Stimulated activated CD4-positive, alpha-beta T cell treated with anti-CD3 and anti-CD28 coated beads, Interleukin-1b, Interleukin-23, amount 100 ng/mL, for 4 hours (primary cell): ENCODE measurements around the gene MDM2.

ENCODE experiments used
- DNase-seq, 2 donors: peaks; one replicate each; pipeline ENCODE4 v3.0.0-alpha.2; 2020; ENCODE audit warnings: low read depth in 2 of 2

Gene MDM2

DNA sequence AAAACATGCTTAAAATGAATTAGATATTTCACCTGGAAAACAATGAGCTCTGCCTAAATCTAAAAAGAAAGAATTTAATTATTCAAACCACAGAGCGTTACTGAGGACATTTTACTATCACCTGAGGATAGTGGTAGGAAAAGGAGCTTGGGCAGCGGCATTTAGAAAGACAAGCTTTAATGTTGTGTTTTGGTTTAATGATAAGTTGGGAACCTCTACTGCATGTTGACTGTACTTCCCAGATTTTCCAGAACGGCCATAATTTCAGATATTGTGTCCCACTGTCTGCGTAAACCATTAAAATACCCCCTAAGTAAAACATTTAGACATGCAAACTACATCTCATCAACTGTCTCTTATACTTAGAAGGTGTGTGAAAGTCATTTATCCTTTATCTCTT, 69.6 kb downstream of the MDM2 start:
- no peak for DNase-seq

GRCh38 chr12:68878283-68878682, 70.3 kb downstream of the MDM2 start:
- DNase-seq: no peak

DNA sequence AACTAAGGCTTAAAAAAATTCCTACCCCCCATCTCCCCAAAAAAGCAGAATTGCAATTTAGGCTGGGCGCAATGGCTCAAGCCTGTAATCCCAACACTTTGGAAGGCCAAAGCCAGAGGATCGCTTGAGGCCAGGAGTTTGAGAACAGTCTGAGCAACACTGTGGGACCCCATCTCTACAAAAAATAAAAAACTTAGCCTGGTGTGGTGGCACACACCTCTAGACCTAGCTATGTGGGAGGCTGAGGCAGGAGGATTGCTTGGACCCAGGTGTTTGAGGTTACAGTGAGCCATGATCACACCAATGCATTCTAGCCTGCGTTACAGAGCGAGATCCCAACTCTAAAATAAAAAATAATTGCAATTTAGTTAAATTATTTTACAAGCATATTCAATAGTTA, 70.9 kb downstream of the MDM2 start:
- DNase-seq: no peak

GRCh38 chr12:68880660-68881325, 72.8 kb downstream of the MDM2 start:
- no peak for DNase-seq

- DNase-seq: no peak
These were observed 74.4 kb downstream of the MDM2 start for GRCh38 chr12:68882251-68882964.

DNA sequence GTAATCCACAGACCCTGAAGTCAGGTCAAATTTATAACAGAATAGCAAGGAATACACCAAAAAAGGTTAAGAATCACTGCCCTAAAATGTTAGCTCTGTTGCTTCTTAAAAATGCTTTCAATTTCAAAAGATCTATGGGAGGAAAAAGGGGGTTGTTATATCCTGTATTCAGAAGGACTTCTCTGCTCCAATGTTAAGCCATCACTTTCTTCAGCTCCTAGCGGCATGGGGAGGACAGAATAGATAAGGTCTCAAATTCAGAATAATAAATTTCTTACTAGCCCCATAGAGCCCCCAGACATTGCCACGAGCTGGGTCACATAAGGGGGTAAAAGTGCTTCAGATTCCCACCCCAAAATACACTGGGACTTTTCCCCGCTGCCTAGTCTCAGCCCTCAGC, 75.2 kb downstream of the MDM2 start:
- no peak for DNase-seq

GRCh38 chr12:68884251-68884650, 76.3 kb downstream of the MDM2 start:
- DNase-seq: no peak

DNA sequence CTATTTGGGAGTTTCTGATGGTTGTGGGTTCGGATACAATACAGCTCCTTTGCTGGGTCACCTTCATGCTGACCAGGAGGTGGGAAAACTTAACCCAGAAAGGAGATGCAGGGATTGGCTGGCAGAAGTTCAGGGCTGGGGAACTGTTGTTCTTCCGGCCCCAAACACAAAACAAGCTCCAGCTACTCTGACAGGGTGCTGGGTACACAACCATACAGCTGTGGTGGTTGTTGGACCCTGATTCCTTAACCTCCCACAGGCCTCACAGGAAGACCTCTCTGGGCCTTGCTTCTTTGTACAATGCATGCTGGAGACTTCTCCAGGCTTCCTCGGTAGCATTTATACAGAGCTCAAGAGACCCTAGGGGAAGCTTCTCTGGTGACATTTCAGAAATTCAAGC, 77.4 kb downstream of the MDM2 start:
- no peak for DNase-seq

DNA sequence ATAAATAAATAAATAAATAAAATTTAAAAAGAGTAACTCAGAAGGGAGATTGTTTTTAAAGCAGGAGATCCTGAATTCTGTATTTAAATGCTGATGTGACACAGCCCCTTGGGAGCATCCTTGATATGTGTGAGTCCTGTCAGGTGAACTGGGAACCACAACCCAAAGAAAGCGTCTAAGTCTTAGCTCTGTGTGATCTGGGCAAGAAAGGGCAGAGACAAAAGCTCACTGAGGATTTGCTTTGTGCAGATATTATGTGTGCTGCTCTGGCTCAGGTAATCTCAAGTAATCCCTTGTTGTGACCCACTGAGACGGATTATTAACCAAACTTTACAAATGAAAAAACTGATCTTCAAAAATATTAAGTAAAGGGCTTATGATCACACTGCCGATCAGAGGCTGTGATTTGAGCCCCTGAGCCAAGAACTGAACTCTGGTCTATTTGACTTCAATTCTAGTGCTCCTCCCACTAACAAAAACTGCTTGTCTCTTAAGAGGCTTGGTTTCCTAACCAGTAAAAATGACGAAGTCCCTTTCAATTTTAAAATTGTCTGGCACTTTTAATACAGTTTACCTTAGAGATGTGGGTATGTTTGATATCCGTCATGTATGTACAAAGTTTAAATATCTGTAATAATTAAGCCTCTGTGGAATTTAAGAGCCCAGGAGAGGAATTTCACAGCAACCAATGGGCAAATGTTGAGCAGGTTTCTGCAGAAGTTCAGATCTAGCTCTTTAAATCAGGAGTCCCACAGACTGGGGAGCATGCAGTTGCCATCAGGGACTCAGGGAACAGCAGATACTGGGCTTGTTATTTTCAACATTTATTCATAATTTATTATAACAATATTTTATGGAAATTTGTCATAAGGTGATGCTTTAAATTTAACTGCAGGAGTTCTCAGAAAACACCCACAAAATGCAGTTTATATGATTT, 78.9 kb downstream of the MDM2 start:
- no peak for DNase-seq

DNA sequence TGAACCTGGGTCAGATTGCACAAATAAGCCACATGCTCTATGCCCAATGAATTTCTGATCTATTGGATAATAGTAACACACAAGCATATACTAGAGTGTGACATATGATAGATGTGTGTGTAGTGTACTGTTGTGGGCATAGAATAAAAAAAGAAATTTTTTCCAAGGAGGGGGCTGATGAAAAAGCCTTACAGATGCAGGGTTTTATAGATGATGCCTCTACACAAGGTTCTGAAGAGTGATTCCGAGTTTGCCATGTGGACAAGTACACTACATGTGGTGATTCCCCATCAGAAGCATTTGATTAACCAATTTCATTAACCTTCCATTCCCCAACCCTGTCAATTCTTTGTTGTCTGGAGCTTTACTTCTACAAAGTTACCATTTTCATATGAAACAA, 79.7 kb downstream of the MDM2 start:
- DNase-seq: no peak

DNA sequence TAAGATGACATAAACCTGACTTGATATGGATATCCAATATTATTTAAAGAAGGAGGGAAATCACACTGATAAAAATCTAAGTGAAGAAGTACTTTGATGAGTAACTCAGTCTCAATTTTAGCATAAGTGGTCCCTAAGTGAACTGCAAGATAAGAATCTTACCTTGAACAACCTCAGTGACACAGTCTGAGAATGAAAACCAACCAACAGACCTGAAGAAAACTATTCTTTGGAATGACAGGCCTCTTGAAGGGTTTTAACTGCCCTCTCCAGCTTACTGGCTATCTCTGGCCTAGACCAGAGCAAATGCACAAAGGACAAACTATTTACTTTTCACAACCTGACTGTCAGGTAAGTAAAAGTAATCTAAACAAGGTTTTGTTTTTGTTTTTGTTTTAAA, 80.3 kb downstream of the MDM2 start:
- DNase-seq: no peak

- DNase-seq: no peak
These were observed 82.7 kb downstream of the MDM2 start for GRCh38 chr12:68890701-68891113.

- no peak for DNase-seq
These were observed 83.2 kb downstream of the MDM2 start for GRCh38 chr12:68891141-68891540.

DNA sequence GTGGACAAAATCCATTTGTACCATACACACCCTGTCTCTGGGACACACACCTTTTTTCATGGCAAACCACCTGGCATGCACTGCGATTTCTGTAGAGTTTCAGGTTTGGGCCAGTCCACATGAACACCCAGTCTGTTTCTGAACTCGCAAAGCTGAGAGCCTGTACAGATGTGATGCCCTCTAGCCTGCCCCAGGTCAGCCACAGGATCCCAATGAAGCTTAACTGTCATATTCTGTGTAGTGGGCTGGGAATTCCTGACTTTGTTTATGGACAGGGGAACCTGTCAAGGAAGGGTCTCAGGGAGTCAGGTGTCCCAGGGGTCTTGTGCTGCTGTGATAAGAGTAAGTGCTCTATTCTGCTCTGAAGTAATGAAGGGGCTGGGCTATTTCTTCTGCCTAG, 85.2 kb downstream of the MDM2 start:
- no peak for DNase-seq

GRCh38 chr12:68893741-68894140, 85.8 kb downstream of the MDM2 start:
- no peak for DNase-seq

GRCh38 chr12:68894276-68894855, 86.4 kb downstream of the MDM2 start:
- no peak for DNase-seq

DNA sequence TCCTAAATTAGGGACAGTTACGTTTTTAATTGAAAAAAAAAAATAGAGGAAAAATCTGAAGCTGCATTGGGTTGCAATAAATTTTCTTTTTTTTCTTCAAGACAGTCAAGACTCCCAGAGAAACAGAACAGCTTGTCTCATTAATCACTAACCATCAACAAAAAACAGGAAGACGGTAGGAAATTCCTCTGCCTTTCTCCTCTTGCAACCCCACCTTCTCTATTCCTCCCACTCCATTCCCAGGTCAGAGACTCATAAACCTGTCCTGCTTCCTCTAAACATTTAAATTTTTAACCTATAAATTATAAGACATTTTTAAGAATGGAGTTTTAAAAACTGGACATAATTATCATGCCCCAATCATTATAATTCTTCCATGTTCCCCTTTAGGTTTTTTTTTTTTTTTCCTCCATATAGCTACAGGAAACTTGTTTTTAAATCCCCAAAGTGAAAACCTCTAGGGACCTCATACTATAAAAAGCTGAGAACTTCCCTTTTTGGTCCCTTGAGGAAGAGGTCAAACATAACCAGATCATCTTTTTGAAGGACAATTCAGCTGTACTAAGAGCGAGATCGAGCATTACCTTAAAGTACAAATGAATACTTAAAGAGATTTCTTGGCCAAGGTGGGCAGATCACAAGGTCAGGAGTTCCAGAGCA, 89.0 kb downstream of the MDM2 start:
- DNase-seq: no peak

DNA sequence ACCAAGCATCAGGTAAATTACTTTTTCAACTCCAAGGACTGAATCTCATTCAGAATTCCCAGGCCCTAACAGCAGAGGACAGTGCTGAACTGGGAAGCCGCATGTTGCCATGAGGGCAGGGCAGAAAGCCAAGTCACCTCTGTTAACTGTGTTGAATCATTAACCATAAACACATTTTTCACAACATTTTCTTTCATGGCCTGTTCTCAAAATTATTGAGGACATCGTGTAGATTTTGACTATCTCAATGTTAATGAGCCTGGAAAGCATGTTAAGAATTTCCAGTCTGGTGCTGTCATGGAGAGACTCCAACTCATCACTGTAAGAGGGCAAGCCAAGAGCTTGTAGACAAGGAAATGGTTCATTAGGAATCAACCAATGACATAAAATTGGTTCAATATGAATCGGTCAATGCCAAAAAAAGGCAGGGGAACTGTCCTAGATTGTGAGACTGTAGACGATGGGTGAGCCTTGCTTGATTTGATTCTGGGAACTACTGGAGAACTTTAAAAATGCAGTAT, 91.3 kb downstream of the MDM2 start:
- DNase-seq: no peak

DNA sequence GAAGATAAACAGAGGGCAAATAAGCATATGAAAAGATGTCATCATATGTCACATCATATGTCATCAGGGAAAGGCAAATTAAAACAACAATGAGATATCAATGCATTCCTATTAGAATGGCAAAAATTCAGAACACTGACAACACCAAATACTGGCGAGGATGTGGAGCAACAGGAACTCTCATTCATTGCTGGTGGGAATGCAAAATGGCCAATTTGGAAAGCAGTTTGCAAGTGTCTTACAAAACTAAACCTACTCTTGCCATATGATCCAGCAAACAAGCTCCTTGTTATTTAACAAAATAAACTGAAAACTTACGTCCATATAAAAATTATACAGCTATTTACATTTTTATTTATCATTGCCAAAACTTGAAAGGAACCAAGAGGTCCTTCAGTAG, 92.3 kb downstream of the MDM2 start:
- DNase-seq: no peak
